Measurements from ENCODE around the gene GADL1.

DNA sequence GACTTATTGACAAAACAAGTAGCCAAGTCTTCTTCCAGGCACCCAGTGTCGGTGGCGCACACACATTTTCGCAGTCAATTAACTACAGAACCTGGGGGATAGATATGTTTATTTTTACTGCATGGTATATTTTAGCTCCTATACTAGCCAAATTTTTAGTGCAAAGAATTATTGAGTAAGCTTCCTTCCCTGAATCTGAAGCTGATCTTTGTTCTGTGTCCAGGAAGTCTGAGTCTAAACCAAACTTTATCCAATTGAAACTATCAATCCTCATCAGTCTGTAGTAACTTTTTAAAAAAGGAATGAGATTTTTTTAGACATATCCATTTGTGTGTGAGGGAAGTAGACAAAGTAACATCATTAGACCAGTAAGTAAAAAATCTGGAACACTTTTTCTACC, 133.1 kb downstream of the GADL1 start:
- TF ChIP-seq EZH2 (IDR thresholded peaks at IDR 0.05; ENCODE audit: insufficient read depth, poor library complexity, severe bottlenecking) (no peak), EZH2phosphoT487 (IDR thresholded peaks at IDR 0.05; ENCODE audit: insufficient read depth, low read depth) (no peak)
